ENCODE results near the gene CBFB. TPM values are rescaled to one million over a fixed set of nuclear protein-coding genes. Genes with fewer than 3 reads are reported as not detected.

Gene CBFB
- 10 to 100 TPM; 28.2 to 68.3 (median 46.6) TPM for total RNA-seq

DNA sequence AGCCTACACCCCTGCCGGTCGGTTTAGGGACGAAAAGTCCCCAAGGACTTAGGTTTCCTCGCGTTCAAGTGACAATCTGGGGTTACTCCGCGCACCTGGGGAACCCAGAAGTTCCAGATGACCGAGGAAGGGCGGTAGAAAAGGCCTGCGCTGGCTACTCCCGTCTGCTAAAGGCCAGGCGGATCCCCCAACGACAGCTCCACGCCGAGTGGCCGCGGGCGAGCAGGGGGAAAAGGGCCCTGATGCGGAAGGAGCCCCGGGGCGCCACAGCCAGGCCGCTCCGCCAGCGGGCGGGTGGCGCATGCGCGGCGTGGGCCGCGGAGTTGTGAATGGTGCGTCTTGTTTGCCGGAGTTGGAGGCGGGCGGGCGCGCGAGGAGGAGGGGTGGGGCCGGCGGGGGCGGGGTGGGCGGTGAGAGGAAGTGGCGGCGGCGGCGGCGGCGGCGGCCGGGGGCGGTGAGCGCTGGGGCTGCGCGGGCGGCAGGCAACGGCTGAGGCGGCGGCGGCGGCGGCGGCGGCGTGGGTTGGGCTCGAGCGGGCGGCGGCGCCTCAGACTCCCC, at the start of gene CBFB:
CBFB (plus strand) TSS at position 454 of the 558 bp plus-strand sequence. CDS start 259 bp downstream, outside the sequence.
- H3K4me3 ChIP-seq, result peak within 1 kb of the TSS; percentile 96
- peak in 1 of 3 donors; percentile 68 for TF ChIP-seq POLR2AphosphoS5 (IDR thresholded peaks at IDR 0.05)
- TF ChIP-seq EP300 (IDR thresholded peaks at IDR 0.05), result no peak
- peak; percentile 11 to 75 for TF ChIP-seq POLR2A (IDR thresholded peaks at IDR 0.05)
- peak within 1 kb of the TSS; percentile 92 for H3K27ac ChIP-seq
- H3K36me3 ChIP-seq, result peaks cover 3% of the 10 kb centered on the region
- no peaks in the 10 kb centered on the region for H3K9me3 ChIP-seq
- H3K4me1 ChIP-seq, result peaks cover 32% of the 10 kb centered on the region
- no peaks in the 10 kb centered on the region for H3K27me3 ChIP-seq
- 3% methylated on average over 12 of the region's 69 CpGs for WGBS
- DNase-seq (ENCODE audit: low spot score in 2 of 2), result peak; percentile 94 to 95

DNA sequence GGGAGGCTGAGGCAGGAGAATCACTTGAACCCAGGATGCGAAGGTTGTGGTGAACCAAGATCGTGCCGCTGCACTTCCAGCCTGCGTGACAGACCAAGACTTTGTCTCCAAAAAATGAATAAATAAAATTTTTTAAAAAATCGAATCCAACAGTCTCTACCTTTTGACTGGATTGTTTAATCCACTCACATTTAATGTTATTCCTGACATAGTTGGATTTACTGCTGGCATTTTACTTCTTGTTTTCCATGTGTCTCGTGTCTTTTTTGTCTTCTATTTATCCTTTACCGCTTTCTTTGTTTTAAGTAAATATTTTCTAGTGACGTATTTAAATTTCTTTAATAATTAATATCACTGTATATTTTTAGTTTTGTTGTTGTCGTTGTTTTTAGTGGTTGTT, 45.9 kb upstream of the CBFB start:
- 94% methylated on average over 9 of the region's 9 CpGs for WGBS
- H3K9me3 ChIP-seq, result no peaks in the 10 kb centered on the region
- TF ChIP-seq, protein P1, sequence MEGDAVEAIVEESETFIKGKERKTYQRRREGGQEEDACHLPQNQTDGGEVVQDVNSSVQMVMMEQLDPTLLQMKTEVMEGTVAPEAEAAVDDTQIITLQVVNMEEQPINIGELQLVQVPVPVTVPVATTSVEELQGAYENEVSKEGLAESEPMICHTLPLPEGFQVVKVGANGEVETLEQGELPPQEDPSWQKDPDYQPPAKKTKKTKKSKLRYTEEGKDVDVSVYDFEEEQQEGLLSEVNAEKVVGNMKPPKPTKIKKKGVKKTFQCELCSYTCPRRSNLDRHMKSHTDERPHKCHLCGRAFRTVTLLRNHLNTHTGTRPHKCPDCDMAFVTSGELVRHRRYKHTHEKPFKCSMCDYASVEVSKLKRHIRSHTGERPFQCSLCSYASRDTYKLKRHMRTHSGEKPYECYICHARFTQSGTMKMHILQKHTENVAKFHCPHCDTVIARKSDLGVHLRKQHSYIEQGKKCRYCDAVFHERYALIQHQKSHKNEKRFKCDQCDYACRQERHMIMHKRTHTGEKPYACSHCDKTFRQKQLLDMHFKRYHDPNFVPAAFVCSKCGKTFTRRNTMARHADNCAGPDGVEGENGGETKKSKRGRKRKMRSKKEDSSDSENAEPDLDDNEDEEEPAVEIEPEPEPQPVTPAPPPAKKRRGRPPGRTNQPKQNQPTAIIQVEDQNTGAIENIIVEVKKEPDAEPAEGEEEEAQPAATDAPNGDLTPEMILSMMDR (IDR thresholded peaks at IDR 0.05), result no peak
- no peak for TF ChIP-seq POLR2AphosphoS5 (IDR thresholded peaks at IDR 0.05)
- TF ChIP-seq EP300 (IDR thresholded peaks at IDR 0.05), result no peak
- TF ChIP-seq POLR2A (IDR thresholded peaks at IDR 0.05), result no peak
- no peak for DNase-seq (ENCODE audit: low spot score in 2 of 2)
- H3K36me3 ChIP-seq, result no peaks in the 10 kb centered on the region
- H3K27ac ChIP-seq, result no peak overlapping the region
- H3K27me3 ChIP-seq, result no peaks in the 10 kb centered on the region
- H3K4me3 ChIP-seq, result no peak overlapping the region
- H3K4me1 ChIP-seq, result peaks cover 14% of the 10 kb centered on the region

DNA sequence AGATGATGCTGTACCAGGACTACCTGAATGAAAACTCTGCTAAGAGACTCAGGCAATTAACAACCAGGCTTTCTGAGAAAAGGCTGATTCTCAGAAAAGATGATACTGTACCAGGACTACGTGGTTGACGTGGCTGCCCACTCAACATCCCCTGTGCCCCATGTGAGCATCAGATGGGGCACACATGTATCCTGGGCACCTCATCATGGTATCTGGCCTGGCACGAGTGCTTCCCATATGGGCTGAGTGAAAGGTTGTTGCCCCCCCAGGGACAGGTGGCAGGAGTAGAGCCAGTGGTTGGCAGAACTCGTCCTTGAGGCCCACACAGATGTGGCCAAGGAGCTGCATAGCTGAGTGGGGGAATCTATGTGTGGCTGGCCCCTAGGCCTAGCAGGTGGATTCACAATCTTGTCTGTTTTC, 44.0 kb upstream of the CBFB start:
- H3K27me3 ChIP-seq, result no peaks in the 10 kb centered on the region
- TF ChIP-seq EP300 (IDR thresholded peaks at IDR 0.05) (no peak), POLR2AphosphoS5 (IDR thresholded peaks at IDR 0.05) (no peak), POLR2A (IDR thresholded peaks at IDR 0.05) (no peak)
- TF ChIP-seq, protein P1 (IDR thresholded peaks at IDR 0.05), result no peak
- H3K9me3 ChIP-seq, result no peaks in the 10 kb centered on the region
- no peaks in the 10 kb centered on the region for H3K36me3 ChIP-seq
- no peak overlapping the region for H3K4me3 ChIP-seq
- peaks cover 10% of the 10 kb centered on the region for H3K4me1 ChIP-seq
- no peak for DNase-seq (ENCODE audit: low spot score in 2 of 2)
- no peak overlapping the region for H3K27ac ChIP-seq
- WGBS, result 96% methylated on average over 3 of the region's 4 CpGs

DNA sequence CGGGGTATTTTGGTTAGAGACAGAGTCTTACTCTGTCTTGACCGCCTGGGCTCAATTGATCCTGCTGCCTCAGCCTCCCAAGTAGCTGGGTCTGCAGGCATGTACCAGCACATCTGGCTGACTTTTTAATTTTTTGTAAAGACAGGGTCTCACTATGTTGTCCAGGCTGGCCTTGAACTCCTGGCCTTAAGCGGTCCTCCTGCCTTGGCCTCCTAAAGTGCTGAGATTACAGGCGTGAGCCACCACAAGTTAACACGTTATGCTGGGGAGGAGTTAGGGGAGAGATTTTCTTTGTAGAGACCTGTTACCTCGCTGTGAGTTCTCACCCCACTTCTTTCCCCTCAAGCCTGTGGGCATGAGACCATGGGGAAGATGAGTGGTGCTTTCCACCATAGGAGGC, 42.4 kb upstream of the CBFB start:
- Histone ChIP-seq H3K27ac (no peak overlapping the region), H3K4me1 (peaks cover 10% of the 10 kb centered on the region), H3K27me3 (no peaks in the 10 kb centered on the region), H3K36me3 (no peaks in the 10 kb centered on the region), H3K9me3 (no peaks in the 10 kb centered on the region), H3K4me3 (no peak overlapping the region)
- no peak for TF ChIP-seq POLR2AphosphoS5 (IDR thresholded peaks at IDR 0.05)
- TF ChIP-seq, protein P1 (IDR thresholded peaks at IDR 0.05), result no peak
- no peak for TF ChIP-seq EP300 (IDR thresholded peaks at IDR 0.05)
- TF ChIP-seq POLR2A (IDR thresholded peaks at IDR 0.05), result no peak
- WGBS, result 96% methylated on average over 5 of the region's 6 CpGs
- no peak for DNase-seq (ENCODE audit: low spot score in 2 of 2)

DNA sequence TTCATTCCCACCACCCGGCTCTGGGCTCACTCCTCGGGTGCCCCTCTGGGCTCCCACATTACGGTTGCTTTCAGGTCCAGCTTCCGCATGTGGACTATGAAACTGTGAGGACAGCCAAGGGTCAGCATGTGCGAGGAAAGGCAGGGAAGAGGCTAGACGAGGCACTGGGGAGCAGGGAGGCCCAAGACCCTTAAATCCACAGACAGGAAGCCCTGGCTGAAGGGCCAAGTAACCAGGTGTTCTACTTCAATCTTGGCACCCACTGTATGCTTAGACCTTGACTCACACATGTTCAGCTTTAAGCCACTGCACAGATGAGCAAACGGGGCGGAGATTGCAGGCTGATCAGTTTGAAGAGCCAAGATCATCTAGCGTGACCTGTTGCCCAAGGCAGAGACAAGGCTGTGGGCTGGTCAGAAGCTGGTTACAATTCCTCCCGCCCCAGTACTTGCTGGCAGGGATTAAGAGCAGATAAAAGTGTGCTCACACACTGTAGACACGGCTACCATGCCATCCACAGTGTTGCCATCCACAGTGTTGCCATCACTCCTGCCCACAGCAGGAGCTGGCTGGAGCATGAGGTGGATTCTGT, 40.7 kb upstream of the CBFB start, which contains the start of gene CES4A:
CES4A (plus strand) TSS at position 393 of the 592 bp plus-strand sequence; CDS start at position 577, 184 bp downstream.
- Histone ChIP-seq H3K27ac (no peak within 1 kb of the TSS), H3K9me3 (no peaks in the 10 kb centered on the region), H3K36me3 (no peaks in the 10 kb centered on the region), H3K4me1 (peaks cover 10% of the 10 kb centered on the region), H3K27me3 (no peaks in the 10 kb centered on the region), H3K4me3 (no peak within 1 kb of the TSS)
- 53% methylated on average over 11 of the region's 11 CpGs for WGBS
- no peak for DNase-seq (ENCODE audit: low spot score in 2 of 2)
- TF ChIP-seq, protein P1 (IDR thresholded peaks at IDR 0.05), result no peak
- no peak for TF ChIP-seq POLR2A (IDR thresholded peaks at IDR 0.05)
- no peak for TF ChIP-seq EP300 (IDR thresholded peaks at IDR 0.05)
- TF ChIP-seq POLR2AphosphoS5 (IDR thresholded peaks at IDR 0.05), result no peak

All from suprapubic skin (tissue), 4 donors.